K562 (cell line): ENCODE measurements around the gene INO80D. TPM values are rescaled to one million over a fixed set of nuclear protein-coding genes. Genes with fewer than 3 reads are reported as not detected.

Experiments
- CBX2 ChIP-seq: fragments of 200-600 bp; sonication (generic); IDR thresholded peaks from one replicate; pipeline ENCODE4 v1.6.1; 2012; ENCODE audit warnings: mild to moderate bottlenecking, low read length, inconsistent platforms; ENCODE audit not compliant: insufficient read depth, poor library complexity, severe bottlenecking
- CBX3 ChIP-seq, 2 experiments: IDR thresholded peaks; 1 replicate in 1 of 2; 2 replicates in 1 of 2; pipeline ENCODE4 v1.6.1; 2012; ENCODE audit warnings: inconsistent platforms in 2 of 2, low read length in 2 of 2, borderline replicate concordance in 1 of 2, control low read depth in 1 of 2
- ETS1 ChIP-seq: conservative IDR thresholded peaks from 2 replicates; pipeline ENCODE4 v1.6.1; 2011; ENCODE audit warnings: low read depth, mild to moderate bottlenecking, low read length; ENCODE audit not compliant: control insufficient read depth
- MAFF ChIP-seq: IDR thresholded peaks from 2 replicates; pipeline ENCODE4 v1.6.1; 2012; ENCODE audit warnings: low read length, improper control_type of control experiment
- NFIC ChIP-seq: fragments of 450-650 bp; IDR thresholded peaks from 2 replicates; pipeline ENCODE4 v1.6.1; 2017; ENCODE audit warnings: mild to moderate bottlenecking, inconsistent platforms
- PATZ1 ChIP-seq: fragments of 250-450 bp; sonication (Bioruptor Pico); IDR thresholded peaks from 2 replicates; pipeline ENCODE4 v1.5.0; 2020; ENCODE audit warnings: mild to moderate bottlenecking, borderline replicate concordance
- STAT6 ChIP-seq: sonication (generic); formaldehyde crosslinking; IDR thresholded peaks from 2 replicates; pipeline ENCODE4 v1.8.1; 2023; ENCODE audit warnings: mild to moderate bottlenecking, missing genetic modification reagents
- ZNF253 ChIP-seq: fragments of 250-450 bp; sonication (Bioruptor Pico); conservative IDR thresholded peaks from 2 replicates; pipeline ENCODE4 v1.6.1; 2021; ENCODE audit warnings: mild to moderate bottlenecking
- polyA plus RNA-seq, 8 experiments: library from polyadenylated mRNA; depleted of rRNA in 4 of 8; stranded (reverse) in 5 of 8; unstranded in 3 of 8; fragments of >200 nt; fragmentation: Nextera tagmentation in 2 of 8; fragmentation: Illumina TruSeq in 1 of 8; extraction: Ambion mirVana in 2 of 8; extraction: Trizol in 1 of 8; gene quantifications; 2 replicates each; pipeline versions ENCODE4 v1.2.1 to v1.2.3, GENCODE V29; 2011 to 2014; ENCODE audit warnings: inconsistent platforms in 1 of 8, missing spikeins in 1 of 8
- total RNA-seq, 7 experiments: library from RNA; depleted of rRNA in 6 of 7; stranded (reverse); fragments of >200 nt in 6 of 7; fragmentation: Illumina TruSeq in 2 of 7; extraction: Trizol in 2 of 7; gene quantifications; 2 replicates each; pipeline versions ENCODE4 v1.2.1 to v1.2.3, GENCODE V29; 2011 to 2021; ENCODE audit warnings: low replicate concordance in 1 of 7
- TF ChIP-seq, protein P1 (sequence below): IDR thresholded peaks from 2 replicates; pipeline ENCODE4 v1.6.1; 2011; ENCODE audit warnings: borderline replicate concordance, low read depth, mild to moderate bottlenecking, moderate library complexity, low read length; ENCODE audit not compliant: insufficient read depth, poor library complexity, severe bottlenecking
- TF ChIP-seq, protein P2 (sequence below): fragments of 450-650 bp; IDR thresholded peaks from 2 replicates; pipeline ENCODE4 v1.6.1; 2016; ENCODE audit warnings: low read depth

INO80D gene
- total and polyA plus RNA-seq, 9 of the 15 experiments (the other 6 are each of a cell fraction or from before 2014, with no cell fraction given) = 0.64 to 8.1 (median 2.9) TPM

GRCh38 chr2:206105541-206105940 lies 19.6 kb upstream of the INO80D start (continued):
- TF ChIP-seq, protein P1, sequence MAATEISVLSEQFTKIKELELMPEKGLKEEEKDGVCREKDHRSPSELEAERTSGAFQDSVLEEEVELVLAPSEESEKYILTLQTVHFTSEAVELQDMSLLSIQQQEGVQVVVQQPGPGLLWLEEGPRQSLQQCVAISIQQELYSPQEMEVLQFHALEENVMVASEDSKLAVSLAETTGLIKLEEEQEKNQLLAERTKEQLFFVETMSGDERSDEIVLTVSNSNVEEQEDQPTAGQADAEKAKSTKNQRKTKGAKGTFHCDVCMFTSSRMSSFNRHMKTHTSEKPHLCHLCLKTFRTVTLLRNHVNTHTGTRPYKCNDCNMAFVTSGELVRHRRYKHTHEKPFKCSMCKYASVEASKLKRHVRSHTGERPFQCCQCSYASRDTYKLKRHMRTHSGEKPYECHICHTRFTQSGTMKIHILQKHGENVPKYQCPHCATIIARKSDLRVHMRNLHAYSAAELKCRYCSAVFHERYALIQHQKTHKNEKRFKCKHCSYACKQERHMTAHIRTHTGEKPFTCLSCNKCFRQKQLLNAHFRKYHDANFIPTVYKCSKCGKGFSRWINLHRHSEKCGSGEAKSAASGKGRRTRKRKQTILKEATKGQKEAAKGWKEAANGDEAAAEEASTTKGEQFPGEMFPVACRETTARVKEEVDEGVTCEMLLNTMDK = no peak
- TF ChIP-seq CBX3 (IDR thresholded peaks at IDR 0.05; ENCODE audit: borderline replicate concordance in 1 of 2, low read length in 2 of 2) (no peak), MAFF (no peak), ETS1 (no peak), NFIC (no peak), CBX2 (no peak), PATZ1 (CRISPR knock-in tag) (no peak), ZNF253 (CRISPR knock-in tag) (no peak), STAT6 (CRISPR knock-in tag) (no peak)
- TF ChIP-seq, protein P2, sequence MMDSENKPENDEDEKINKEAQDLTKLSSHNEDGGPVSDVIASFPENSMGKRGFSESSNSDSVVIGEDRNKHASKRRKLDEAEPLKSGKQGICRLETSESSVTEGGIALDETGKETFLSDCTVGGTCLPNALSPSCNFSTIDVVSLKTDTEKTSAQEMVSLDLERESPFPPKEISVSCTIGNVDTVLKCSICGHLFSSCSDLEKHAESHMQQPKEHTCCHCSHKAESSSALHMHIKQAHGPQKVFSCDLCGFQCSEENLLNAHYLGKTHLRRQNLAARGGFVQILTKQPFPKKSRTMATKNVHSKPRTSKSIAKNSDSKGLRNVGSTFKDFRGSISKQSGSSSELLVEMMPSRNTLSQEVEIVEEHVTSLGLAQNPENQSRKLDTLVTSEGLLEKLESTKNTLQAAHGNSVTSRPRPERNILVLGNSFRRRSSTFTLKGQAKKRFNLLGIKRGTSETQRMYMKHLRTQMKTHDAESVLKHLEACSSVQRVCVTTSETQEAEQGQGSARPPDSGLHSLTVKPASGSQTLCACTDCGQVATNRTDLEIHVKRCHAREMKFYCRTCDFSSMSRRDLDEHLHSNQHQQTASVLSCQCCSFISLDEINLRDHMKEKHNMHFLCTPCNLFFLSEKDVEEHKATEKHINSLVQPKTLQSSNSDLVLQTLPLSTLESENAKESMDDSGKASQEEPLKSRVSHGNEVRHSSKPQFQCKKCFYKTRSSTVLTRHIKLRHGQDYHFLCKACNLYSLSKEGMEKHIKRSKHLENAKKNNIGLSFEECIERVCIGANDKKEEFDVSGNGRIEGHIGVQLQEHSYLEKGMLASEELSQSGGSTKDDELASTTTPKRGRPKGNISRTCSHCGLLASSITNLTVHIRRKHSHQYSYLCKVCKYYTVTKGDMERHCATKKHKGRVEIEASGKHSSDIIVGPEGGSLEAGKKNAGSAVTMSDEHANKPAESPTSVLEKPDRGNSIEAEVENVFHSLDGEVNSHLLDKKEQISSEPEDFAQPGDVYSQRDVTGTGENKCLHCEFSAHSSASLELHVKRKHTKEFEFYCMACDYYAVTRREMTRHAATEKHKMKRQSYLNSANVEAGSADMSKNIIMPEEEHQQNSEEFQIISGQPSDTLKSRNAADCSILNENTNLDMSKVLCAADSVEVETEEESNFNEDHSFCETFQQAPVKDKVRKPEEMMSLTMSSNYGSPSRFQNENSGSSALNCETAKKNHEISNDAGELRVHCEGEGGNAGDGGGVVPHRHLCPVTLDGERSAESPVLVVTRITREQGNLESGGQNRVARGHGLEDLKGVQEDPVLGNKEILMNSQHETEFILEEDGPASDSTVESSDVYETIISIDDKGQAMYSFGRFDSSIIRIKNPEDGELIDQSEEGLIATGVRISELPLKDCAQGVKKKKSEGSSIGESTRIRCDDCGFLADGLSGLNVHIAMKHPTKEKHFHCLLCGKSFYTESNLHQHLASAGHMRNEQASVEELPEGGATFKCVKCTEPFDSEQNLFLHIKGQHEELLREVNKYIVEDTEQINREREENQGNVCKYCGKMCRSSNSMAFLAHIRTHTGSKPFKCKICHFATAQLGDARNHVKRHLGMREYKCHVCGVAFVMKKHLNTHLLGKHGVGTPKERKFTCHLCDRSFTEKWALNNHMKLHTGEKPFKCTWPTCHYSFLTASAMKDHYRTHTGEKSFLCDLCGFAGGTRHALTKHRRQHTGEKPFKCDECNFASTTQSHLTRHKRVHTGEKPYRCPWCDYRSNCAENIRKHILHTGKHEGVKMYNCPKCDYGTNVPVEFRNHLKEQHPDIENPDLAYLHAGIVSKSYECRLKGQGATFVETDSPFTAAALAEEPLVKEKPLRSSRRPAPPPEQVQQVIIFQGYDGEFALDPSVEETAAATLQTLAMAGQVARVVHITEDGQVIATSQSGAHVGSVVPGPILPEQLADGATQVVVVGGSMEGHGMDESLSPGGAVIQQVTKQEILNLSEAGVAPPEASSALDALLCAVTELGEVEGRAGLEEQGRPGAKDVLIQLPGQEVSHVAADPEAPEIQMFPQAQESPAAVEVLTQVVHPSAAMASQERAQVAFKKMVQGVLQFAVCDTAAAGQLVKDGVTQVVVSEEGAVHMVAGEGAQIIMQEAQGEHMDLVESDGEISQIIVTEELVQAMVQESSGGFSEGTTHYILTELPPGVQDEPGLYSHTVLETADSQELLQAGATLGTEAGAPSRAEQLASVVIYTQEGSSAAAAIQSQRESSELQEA = no peak
- TF ChIP-seq, all 486 proteins: peak for 0
